Measurements from ENCODE around the gene MINDY4B.

DNA sequence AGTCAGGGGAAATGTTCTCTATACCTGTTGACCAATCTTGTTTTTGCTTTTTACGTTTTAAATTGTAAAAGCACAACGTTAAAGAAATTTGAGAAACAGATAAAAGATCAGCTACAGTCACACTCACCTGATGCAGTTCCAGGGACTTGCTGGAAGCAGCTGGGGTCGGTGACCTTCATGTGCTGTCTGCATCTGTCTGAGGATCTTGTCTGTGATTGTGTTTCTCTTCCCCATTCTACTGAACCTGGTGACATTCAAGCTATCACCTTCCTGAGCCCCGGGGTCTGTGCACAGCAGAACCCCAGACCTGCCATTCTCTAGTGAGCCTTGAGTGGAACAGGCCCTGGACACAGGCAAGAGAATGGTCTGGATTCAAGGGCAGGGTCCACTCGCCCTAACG is 75.8 kb downstream of the MINDY4B start:
- TF ChIP-seq, protein P1, sequence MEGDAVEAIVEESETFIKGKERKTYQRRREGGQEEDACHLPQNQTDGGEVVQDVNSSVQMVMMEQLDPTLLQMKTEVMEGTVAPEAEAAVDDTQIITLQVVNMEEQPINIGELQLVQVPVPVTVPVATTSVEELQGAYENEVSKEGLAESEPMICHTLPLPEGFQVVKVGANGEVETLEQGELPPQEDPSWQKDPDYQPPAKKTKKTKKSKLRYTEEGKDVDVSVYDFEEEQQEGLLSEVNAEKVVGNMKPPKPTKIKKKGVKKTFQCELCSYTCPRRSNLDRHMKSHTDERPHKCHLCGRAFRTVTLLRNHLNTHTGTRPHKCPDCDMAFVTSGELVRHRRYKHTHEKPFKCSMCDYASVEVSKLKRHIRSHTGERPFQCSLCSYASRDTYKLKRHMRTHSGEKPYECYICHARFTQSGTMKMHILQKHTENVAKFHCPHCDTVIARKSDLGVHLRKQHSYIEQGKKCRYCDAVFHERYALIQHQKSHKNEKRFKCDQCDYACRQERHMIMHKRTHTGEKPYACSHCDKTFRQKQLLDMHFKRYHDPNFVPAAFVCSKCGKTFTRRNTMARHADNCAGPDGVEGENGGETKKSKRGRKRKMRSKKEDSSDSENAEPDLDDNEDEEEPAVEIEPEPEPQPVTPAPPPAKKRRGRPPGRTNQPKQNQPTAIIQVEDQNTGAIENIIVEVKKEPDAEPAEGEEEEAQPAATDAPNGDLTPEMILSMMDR (IDR thresholded peaks at IDR 0.05) = no peak
- no peak for TF ChIP-seq POLR2A (IDR thresholded peaks at IDR 0.05)
